HG03196 (cell line): ENCODE data around the gene TBCE.

Experiments used
- ATAC-seq: cut with Tn5 transposase; IDR thresholded peaks from one replicate; pipeline ENCODE4 v1.9.1; 2021; ENCODE audit not compliant: unreplicated experiment

TBCE gene

DNA sequence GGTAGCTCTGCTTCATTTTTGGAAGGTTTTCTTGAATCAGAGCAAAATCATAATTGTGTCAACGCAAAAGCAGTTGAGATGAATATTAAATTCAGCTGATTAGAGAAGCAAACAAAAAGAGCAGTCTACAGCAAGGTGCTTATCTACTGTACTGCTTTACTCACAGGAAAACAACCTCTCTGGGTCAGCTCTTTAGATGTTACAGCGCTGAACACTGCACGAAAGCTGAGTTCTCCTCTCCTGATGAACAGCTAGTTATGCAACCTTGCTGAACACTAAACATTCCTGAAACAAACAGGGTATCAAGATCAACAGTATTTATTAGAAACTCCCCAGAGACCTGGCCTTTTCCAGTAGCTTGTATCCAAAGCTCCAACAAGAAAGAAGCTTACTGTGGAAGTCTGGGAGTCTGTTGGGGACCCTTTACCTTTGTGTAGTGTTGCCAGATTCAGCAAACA, 41.3 kb downstream of the TBCE start:
- no peak for ATAC-seq

DNA sequence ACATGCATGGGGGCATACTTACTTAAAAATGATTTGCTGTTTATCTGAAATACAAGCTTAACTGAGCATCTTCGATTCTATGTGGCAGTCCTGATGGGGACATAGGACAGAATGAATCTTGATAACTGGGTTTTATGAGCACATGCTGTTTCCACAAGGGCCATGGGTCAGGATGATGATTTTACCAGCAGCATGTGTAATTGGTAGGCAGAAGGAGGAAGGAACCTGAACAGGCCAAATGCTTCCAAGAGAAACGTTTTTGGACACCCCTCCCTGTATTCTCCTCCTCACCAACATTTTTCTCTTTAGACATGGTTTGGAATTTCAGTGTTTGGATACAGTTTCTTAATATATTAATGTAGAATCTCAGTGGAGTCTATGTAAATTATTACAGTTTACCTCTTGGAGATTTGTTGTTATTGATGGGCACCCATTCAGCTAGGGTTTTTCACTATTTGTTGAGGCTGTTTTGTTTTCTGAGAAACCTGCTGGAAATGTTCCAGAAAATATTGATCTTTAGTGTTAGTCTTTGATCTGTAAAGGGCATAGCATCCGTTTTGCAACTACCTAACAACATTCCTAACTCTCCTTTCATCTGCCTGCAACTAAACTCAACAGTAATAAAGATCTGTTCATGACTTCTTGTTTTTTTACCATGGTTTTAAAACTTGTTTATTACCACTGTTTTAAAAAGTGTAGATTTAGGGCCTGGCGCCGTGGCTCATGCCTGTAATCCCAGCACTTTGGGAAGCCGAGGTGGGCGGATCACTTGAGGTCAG, 42.0 kb downstream of the TBCE start:
- ATAC-seq, result no peak

DNA sequence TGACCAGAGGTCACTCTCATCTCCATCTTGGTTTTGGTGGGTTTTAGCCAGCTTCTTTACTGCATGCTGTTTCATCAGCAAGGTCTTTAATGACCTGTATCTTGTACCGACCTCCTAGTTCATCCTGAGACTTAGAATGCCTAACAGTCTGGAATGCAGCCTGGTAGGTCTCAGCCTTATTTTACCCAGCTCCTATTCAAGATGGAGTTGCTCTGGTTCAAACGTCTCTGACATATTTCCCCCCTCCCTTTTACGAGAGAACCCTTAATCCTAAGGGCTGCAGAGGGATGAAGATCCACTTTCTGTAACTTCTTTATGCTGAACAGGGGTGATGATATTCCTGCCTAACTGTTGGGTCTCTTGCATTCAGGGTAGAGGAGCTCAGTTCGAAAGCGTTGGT, 43.2 kb downstream of the TBCE start:
- no peak for ATAC-seq

DNA sequence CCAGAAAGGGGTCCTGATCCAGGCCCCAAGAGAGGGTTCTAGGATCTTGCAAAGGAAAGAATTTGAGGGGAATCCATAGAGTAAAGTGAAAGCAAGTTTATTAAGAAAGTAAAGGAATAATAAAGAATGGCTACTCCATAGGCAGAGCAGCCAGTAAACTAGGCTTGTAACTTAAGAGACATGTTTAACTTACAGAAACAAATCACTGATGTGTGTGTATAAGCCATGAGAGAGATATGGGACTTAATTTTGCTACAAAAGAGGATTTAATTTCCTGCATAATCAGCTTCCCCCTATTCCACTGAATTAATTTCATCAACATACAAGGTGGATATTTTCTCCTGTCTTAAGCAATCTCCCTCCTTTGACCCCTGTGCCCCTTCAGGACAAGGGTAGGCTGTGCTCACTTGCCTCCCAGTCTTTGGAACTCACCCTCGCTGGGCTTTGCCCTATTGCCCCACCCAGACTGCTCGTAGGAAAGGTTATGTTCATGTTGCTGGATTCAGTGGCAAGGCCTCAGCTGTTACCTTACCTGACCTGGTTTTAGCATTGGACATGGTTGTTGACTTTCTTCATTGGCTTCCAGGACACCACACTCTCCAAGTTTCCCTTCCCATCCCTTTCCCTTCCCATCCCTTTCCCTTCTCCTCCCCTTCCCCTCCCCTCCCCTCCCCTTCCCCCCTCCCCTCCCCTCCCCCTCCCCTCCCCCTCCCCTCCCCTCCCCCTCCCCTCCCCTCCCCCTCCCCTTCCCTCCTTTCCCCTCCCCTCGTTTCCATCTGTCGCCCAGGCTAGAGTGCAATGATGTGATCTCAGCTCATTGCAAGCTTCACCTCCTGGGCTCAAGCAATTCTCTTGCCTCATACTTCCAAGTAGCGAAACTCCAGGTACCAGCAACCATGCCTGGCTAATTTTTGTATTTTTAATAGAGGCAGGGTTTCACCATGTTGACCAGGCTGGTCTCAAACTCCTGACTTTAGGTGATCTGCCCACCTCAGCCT, 44.6 kb downstream of the TBCE start:
- ATAC-seq, result no peak

DNA sequence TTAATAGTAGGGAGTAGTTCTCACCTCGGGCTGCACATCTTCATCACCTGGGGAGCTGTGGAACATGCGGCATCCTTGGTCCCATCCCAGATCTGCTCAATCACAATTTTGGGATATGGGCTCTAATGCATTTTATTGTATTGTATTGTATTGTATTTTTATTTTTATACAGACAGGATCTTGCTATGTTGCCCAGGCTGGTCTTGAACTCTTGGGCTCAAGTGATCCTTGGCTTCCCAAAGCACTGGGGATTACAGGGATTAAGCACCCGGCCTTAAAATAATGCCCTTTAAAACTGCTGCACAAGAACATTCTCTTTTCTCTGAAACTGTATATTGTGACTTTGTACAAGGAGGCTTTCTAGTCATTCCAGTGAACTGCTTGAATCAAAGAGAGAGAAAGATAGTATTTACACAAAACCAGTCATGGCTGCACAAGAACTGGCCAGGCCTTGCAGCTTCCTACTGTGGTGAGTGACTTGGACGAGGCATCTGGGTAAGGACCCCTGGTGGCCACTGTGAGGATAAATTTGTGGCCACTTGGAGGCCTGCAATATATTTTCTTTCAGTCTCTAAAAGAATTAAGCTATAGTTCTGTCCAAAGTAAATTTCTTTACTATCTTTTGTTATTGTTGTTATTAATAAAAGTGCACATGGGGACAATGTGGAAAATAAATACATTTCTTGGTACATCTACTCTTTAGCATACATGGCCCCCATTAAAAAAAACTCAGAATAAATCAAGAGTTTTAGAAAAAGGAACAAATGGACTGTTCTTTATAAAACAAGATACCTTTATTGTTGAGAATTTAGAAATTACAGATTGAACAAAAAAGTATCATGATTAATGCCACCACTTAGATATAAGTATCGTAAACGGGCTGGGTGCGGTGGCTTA, 48.0 kb downstream of the TBCE start:
- ATAC-seq, result no peak

DNA sequence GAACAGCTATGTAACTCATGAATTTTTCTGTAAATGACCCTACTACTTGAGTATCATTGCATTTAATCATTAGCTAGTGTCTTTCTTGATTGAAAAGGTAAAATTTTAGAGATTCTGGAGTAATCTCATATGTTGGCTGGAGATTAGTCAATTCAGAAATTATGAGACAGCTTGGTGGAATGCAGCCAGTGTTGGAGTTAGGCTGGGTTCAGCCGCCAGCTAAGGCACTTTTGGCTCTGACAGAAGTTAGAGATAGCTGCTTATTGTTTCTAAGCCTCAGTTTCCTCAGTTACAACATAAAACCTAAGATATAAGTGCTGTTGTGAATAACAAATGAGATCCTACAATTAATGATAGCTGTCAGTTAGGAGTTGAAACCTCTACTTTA, 49.4 kb downstream of the TBCE start:
- ATAC-seq, result no peak

DNA sequence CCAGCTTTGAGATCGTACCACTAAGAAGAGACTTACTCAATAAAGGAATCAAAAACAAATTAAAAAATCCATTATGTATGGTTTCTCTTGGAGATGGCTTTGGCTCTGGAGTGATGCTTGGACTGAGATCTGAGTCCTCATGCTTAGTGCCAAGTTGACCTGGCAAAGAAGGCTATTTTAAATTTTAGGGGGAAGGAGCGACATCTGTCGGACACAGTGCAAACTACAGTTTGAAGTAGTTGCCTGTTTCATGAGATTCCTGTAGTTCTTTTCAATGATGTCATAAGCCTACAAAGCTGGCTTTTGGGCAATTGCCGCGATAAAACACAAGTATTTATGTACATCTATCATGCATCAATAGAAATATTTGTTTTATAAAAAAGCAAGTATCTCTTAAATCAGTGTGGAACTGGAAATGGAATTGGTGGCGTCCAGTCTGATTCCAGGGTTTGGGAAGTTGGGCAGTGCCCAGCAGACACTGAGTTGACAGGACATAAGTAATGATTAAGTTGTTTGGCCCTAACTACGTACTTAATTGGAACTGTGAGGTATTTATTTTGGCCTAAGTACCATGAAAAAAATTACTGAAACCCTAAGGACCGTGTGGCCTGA, 50.0 kb downstream of the TBCE start:
- ATAC-seq, result no peak

DNA sequence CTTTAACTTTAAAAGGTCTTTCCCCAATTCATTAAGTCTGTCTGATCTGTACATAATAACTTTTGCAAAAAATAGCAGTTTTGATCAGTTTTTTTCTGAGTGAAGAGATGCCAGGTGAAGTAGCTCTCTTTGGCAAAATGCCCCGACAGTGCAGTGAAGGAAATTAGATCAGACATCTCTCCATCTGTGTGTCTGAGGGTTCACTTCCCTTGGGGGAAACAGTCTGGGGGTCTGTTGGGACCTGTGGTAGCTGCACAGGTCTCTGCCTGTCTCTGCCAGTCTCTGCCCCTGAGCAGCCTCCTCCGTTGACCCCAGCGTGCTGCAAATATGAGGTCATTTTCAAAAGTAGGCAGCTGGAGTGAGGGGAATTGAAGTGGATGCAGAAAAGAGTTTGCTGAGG, 54.5 kb downstream of the TBCE start:
- no peak for ATAC-seq

DNA sequence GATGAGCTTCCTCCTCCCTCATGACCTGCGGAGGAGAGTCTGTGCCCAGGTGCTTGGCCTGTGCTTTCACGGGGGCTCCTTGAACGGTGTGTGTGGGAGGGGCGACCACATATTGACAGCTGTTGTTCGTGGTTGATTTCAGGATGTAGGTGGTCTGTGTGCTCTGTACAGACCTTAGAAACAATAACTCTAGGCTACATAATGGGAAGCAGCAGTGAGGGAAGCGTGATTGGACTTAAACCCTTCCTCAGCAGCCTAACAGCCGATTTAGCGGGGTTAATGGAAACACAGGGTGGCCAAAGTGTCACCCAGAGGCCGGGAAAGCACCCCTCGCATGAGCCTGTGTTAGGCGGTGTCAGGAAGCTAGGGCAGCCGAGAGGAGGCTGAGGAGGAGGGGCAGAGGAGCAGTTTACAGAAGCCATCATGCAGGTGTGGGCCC, 56.0 kb downstream of the TBCE start:
- peak; percentile 64 for ATAC-seq

DNA sequence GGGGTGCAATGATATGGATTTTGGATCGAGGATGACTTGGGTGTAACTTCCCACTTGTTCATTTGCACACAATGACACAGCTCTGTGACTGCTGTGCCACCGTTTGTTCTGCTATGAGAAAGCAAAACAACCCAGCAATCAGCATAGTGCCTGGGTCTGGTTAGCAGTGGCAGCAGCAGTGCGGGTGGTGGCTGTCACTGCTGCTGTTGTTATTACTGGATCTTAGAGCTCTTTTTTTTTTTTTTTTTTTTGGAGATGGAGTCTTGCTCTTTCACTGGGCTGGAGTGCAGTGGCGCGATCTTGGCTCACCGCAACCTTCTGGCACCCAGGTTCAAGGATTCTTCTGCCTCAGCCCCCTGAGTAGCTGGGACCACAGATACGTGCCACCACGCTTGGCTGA, 56.9 kb downstream of the TBCE start:
- ATAC-seq, result no peak

DNA sequence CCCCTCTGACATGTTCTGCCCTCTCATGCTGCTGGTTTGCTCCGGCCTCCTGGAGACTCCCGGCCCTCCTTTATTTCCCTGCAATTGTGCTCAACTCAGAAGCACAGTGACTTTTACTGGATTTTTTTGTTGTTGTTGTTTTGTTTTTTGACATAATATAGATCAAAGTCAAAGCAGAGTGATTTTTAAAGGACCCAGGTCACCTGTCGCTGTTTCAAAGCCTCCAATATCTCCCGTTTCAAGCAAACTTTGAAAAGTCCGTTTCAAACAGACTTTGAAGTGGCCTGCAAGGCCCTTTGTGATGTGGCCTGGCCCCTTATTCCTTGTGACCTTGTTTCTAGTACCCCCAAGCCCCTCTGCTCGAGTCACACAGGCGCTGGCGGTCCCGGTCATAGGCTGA, 58.1 kb downstream of the TBCE start:
- no peak for ATAC-seq

DNA sequence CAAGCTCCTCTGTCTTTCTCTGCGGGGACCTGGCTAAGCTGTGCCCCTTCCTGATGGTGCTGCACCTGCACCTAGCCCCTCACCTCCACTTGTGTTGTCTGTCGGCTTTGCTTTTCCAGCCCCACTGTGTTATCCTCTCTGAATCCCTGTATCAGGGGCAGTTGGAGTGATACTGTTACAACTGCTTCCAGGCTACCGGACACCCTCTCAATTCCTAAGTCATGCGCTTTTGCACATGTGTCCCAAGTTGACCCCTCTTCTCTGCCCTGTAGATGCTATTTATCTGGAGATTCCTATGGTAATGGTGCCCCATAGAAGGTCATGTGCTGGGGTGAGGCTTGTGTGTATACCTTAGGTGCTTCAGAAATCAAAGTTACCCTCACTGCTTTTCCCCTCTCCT, 58.9 kb downstream of the TBCE start:
- no peak for ATAC-seq

DNA sequence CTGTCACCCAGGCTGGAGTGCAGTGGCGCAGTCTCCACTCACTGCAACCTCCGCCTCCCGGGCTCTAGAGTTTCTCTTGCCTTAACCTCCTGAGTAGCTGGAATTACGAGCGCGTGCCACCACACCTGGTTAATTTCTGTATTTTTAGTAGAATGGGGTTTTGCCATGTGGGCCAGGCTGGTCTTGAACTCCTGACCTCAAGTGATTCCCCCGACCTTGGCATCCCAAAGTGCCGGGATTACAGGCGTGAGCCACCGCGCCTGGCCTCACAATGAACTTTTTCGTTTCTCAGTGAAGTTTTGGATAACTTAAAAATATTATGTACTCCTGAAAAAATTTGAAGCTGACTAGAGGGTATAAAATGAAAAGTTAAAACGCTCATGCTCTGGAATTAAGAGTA, 59.5 kb downstream of the TBCE start:
- ATAC-seq, result no peak

DNA sequence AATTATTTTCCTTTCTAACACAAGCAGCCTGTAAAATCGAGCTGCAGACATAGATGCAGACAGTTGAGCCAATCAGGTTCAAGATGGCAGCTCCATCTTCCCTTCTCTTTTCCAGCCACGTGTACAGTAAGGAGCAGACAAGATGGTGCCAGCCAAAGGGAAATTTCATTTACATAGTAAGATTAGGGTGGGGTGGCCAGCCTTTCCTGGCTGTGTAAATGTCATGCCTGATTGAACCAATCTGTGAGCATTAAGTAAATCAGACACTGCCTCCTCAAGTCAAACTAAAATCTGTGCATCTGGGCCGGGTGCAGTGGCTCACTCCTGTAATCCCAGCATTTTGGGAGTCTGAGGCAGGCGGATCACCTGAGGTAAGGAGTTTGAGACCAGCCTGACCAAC, 60.2 kb downstream of the TBCE start:
- ATAC-seq, result no peak

DNA sequence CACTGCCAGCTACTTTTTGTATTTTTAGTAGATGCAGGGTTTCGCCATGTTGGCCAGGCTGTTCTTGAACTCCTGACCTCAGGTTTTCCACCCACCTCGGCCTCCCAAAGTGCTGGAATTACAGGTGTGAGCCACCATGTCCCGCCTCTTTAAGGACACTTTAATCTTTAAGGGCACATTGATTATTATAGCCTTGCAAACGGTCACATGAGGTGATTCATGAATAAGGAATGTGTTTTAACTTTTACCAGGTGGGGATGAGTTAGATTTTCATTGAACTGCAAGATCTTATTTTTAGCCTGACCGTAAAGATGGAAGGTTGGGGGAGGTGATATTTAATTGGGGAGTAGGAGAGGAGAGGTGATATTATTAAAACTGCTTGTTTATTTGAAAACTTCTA, 61.9 kb downstream of the TBCE start:
- ATAC-seq, result no peak

DNA sequence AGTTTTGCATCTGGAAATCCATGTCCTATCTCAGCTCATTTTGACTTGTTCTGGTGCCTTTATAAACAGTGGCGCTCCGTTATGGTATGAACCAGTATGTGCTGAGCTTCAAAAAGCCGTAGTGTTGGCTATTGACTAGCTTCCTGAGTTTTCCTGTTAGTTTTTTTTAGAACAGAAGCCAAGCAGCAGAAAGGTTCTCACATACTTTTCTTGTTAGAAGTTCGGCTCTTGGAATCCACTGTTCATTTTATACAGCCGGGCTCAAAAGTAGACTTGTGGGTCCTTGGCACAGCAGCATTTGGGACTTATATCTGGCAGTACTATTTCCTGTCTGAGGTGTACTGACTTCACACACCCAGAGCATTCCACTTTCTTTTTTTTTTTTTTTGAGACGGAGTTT, 63.8 kb downstream of the TBCE start:
- no peak for ATAC-seq

DNA sequence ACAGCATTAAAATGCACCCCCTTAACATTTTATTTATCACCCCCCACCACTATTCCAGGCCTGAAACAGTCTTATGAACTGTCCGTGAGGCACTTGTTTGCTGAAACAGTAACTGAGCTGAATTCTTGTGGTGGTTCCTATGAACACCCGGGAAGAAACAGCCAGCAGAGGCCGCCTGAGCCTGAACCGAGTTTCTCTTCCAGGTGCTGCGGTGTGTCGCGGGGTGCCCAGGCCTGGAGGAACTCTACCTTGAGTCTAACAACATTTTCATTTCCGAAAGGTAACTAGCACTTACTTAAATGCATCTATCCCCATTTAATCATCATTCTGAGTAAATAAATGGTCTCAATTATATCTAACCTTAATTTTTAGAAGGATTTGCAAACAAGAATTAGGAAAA, 66.8 kb downstream of the TBCE start:
- ATAC-seq, result no peak

DNA sequence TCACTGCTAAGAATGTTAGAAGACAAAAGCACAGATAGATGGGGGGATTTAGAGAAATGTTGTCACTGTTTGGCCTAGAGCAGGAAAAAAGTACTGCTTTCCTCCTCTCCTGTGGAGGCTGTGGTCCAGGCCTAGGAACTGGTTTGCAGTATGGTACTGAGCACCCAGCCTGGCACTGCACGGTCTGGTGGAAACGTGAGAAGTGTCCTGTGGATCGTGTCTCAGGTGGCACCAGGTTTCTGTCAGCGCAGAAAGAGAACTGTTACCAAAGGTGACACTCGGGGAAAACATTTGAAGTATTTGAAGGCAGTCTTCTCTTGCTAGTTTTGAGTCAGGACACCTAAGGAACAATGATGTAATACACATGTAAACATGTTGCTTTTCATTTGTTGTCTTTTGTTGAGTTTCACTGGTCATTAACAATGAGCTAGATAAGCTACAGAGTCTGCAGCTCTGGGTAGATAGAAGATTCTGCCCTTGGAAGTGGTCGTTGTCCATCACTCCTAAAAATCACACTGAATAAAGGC, 74.0 kb downstream of the TBCE start:
- ATAC-seq, result no peak

DNA sequence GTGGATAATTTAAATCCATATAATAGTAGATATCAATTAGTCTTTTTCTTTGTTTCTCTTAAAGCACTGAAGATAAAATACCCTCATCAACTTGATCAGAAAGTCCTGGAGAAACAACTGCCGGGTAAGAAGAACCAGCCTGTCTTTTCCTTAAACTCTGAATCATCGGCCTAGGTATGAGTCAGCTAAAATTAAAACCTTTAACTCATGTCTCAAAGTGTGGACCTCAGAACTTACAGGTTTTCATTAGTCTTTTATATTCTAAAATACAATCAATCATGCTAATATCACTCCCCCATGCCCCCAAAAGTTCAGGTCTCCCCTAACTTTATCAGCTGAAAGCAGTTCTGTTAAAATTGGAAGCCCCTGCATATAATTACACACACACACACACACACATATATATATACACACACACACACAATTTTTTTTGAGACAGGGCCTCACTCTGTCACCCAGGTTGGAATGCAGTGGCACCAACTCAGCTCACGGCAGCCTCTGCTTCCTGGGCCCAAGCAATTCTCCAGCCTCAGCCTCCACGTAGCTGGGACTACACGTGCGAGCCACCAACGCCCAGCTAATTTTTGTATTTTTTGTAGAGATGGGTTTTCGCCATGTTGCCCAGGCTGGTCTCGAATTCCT, 75.7 kb downstream of the TBCE start:
- no peak for ATAC-seq

DNA sequence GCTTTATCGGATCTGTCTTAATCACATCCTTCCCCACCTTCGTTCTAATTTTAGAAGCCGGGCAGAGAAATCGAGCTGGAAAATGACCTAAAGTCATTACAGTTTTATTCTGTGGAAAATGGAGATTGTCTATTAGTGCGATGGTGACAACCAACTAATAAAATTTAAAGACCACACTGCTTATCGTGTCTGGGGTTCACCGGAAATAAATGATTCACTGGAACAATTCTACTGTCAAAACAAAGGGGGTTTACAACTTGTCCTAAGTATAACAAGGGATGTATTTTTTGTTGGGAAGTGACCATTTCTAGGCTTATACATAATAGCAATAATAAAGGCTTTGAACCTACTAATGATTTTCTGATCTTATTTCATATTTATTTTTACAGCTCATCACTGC, 81.4 kb downstream of the TBCE start:
- ATAC-seq, result no peak
